HG03460 (cell line): Measurements from ENCODE around the gene NPIPA1.
A peak's percentile ranks its signal among the peaks of the same experiment; 100 is the strongest.
"Not testable (repeated sequence)": the region's sequence is repeated elsewhere in the genome, so short reads cannot be mapped to it uniquely, and the experiment has no call there.

ENCODE experiments used
- ATAC-seq: cut with Tn5 transposase; IDR thresholded peaks from one replicate; pipeline ENCODE4 v1.9.1; 2021; ENCODE audit not compliant: unreplicated experiment

NPIPA1 gene

GRCh38 chr16:14937143-14937542 is at the start of gene NPIPA1:
NPIPA1 (plus strand) TSS chr16:14937443; CDS start chr16:14937443, 0 bp downstream.
- not testable (repeated sequence) for ATAC-seq

- not testable (repeated sequence) for ATAC-seq
These were observed 45.1 kb upstream of the NPIPA1 start for GRCh38 chr16:14892111-14892510.

GRCh38 chr16:14895382-14895781 is 41.9 kb upstream of the NPIPA1 start:
- ATAC-seq, result not testable (repeated sequence)

- ATAC-seq, result not testable (repeated sequence)
These were observed 41.2 kb upstream of the NPIPA1 start for GRCh38 chr16:14896023-14896422.

GRCh38 chr16:14897006-14897664 is 40.1 kb upstream of the NPIPA1 start:
- ATAC-seq, result not testable (repeated sequence)

GRCh38 chr16:14898162-14898561 is 39.1 kb upstream of the NPIPA1 start:
- not testable (repeated sequence) for ATAC-seq

- ATAC-seq, result peak; percentile 75
These were observed 33.9 kb upstream of the NPIPA1 start for GRCh38 chr16:14903191-14903957.

GRCh38 chr16:14909744-14910143 is 27.5 kb upstream of the NPIPA1 start:
- ATAC-seq, result not testable (repeated sequence)

- ATAC-seq, result not testable (repeated sequence)
These were observed 26.2 kb upstream of the NPIPA1 start for GRCh38 chr16:14910833-14911629.

- ATAC-seq, result not testable (repeated sequence)
These were observed 25.3 kb upstream of the NPIPA1 start for GRCh38 chr16:14911954-14912353.

GRCh38 chr16:14912588-14912987 is 24.7 kb upstream of the NPIPA1 start:
- ATAC-seq, result not testable (repeated sequence)

- ATAC-seq, result not testable (repeated sequence)
These were observed 18.7 kb upstream of the NPIPA1 start for GRCh38 chr16:14918504-14918903.

- not testable (repeated sequence) for ATAC-seq
These were observed 17.2 kb upstream of the NPIPA1 start for GRCh38 chr16:14919837-14920600.

- ATAC-seq, result not testable (repeated sequence)
These were observed 15.0 kb upstream of the NPIPA1 start for GRCh38 chr16:14922285-14922684.

GRCh38 chr16:14922968-14923367 is 14.3 kb upstream of the NPIPA1 start:
- not testable (repeated sequence) for ATAC-seq

GRCh38 chr16:14923394-14924088 is 13.7 kb upstream of the NPIPA1 start:
- ATAC-seq, result not testable (repeated sequence)

- not testable (repeated sequence) for ATAC-seq
These were observed 12.9 kb upstream of the NPIPA1 start for GRCh38 chr16:14924359-14924758.

- not testable (repeated sequence) for ATAC-seq
These were observed 12.3 kb upstream of the NPIPA1 start for GRCh38 chr16:14924982-14925381.

GRCh38 chr16:14928064-14928714 is 9.1 kb upstream of the NPIPA1 start:
- not testable (repeated sequence) for ATAC-seq
